Epidermal melanocyte (primary cell): ENCODE results near the gene SEMA5A.
A peak's percentile ranks its signal among the peaks of the same experiment; 100 is the strongest.

Source experiments
- DNase-seq: peaks from one replicate; pipeline ENCODE4 v3.0.0; 2011; ENCODE audit warnings: low spot score; ENCODE audit not compliant: insufficient read length

The SEMA5A gene

DNA sequence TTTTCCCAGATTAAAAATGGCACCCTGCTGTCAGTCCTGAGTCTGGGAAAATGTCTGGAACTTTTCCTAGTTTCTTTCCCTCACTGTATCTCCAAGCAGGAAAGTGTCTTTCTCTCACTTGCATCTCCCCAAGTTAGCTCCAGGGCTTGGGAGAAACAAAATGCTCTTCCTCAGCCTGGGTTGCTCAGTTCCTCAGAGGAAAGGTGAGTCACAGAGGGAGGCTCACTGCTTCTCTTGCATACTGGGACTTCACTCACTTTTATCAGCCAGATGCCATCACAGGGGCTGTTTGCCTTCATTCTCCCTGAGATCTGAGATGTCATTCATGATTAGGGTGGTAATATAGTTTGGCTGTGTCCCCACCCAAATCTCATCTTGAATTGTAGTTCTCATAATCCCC, 519.9 kb downstream of the SEMA5A start:
- DNase-seq: no peak

DNA sequence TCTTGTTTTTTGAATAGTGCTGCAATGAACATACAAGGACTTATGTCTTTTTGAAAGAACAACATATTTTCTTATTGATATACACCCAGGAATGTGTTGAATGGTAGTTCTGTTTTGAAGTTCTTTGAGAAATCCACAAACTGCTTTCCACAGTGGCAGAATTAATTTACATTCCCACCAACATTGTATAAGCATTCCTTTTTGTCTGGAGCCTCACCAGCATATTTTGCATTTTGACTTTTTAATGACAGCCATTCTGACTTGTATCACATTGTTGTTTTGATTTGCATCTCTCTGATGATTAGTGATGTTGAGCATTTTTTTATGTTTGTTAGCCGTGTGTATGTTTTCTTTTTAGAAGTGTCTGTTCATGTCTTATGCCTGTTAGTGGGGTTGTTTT, 524.9 kb downstream of the SEMA5A start:
- DNase-seq: no peak

DNA sequence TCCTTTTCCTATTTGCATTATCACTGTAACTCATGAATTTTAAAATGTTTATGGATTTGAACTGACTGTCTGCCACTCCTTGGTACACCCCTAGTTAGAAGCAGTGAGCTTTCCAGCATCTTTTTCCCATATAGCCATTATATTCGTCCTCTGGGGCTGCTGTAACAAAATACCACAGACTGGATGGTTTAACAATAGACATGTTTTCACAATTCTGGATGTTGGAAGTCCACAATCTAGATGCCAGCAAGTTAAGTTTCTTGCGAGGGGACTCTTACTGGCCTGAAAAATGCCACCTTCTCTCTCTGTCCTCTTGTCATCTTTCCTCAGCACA, 530.0 kb downstream of the SEMA5A start:
- DNase-seq: no peak

DNA sequence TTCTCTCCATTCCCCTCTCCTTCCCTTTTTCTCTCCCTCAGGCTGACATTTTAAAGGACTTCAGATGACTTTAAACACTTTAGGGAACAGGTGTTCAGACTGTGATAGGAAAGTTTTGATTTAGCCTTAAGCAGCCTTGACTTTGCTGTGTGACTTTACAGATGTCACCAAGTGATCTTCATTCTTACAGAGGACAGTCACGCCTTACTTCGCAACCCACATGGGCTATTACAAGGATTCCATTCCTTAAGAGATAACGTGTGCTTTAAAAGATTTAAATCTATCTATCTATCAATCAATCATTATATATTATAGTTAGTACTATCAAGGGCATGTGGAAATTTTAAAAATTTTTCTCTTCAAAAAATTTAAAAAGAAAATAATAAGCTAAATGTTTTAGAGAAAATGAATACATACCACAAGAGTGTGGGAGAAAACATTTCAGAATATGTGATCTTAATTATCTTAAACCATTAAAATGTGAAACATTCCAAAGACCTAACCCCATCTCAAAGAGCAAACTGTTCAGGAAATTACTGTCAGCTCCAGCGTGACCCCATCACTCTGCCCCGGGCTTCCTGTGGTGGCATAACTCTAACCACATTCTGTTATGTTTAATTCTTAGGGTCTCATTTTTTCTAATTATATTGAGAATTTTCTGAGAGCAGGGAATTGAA, 530.5 kb downstream of the SEMA5A start:
- DNase-seq: peak; percentile 71

DNA sequence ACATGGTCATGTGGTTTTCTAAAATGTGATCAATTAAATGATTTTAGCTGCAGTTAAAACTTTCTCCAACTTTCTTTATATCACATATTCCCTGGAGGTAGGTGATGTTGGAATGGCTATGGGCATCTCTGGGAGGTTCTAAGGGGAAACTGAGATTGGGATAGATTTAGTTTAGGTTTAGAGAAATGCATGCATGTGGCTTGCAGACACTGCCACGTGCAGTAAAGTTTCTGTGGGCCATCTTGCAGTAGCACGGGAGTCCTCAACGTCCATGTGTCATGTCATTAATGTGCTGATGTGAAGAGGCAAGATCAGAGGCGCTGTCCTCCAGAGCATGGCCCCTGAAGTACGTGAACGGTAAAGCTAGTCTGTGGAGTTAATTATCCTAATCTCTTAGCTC, 532.7 kb downstream of the SEMA5A start:
- DNase-seq: no peak

DNA sequence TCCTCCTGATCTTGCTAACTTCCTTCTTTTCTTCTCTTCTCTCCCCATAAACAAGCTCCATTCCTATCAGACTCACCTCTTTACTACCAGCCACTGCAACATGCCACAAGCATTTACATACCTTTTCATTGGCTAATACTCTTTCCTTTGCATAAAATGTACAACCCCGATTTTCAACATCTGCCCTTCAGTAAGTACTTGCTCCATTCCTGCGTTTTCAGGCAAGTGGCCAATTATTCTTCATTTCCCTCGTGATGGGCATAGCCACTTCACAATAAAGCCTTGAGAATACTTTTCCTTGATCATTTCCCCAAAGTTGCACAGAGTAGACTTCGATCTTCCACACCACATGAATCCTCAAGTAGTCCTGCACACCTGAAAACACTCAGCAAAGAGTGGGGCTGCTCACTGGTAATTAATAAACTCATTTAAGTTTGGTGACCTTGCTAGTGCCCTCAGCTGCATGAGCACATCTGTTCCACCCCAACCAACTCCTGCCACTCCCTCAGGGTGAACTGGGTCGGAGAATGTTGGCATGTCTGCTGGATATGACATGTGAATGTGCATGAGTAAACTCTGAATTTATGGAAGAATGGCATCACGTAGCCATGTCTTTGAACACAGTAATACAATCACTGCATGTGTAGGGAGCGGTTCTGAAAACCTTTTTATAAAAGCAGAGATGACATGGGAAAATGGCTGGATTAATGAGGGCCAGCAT, 535.8 kb downstream of the SEMA5A start:
- DNase-seq: no peak

DNA sequence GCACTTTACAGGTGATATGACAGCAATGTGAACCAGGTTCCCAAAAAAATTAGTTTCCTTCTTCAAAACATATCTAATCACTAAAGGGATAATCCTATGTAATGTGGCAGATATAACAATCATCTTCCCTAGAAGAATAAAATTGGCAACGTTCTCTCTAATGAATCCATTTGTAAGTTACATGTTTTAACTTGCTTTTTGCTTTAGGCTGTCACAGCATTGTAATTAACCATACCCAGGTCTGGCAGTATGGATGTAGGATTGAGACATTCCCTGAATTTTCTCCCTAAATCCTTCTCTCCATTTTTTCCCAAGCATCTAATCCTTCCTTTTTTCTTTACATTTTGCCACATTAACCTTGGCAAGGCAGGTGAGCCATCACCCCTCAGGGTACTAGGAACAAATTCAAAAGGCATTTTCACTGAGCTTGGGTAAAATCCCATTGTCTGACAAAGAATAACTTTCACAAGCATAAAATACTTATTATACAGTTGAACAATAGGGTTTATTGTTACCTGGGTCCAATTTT, 548.3 kb downstream of the SEMA5A start:
- no peak for DNase-seq

DNA sequence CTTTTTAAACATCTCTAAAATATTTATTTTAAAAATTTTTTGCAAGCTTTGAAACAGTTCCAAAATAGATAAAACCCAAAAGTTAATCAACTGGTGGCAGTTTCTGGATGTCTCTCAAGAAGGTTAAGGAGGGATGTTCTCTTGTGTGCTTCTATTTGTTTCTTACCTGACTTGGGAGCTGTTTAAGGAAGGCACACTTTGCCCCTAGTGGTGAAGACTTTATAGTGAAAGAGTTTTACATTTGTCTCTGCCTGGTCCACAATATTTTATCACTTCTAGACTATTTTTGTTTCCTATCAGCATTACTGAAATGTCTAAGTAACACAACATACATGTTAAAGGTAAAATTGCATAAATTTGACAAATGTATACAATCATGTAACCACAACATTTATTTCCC, 552.8 kb downstream of the SEMA5A start:
- no peak for DNase-seq
